Activated CD4-positive, alpha-beta T cell treated with anti-CD3 and anti-CD28 coated beads for 36 hours (primary cell): ENCODE results near the gene TREML2. TPM values are rescaled to one million over a fixed set of nuclear protein-coding genes. Genes with fewer than 3 reads are reported as not detected.

Experiments used
- total RNA-seq, 2 experiments: library from RNA; stranded (reverse); gene quantifications; one replicate each; pipeline ENCODE4 v1.2.3, GENCODE V29; 2021

TREML2 gene
- total RNA-seq, 2 experiments from 2014 or later: 7.1 to 8.2 TPM

Other genes starting within 250 kb of the TREML2 start
- gene UNC5CL, start 161.9 kb downstream of the TREML2 start, total RNA-seq: 1 to 10 TPM; 1.8 to 1.9 TPM
- gene TSPO2, start 158.7 kb downstream of the TREML2 start, total RNA-seq: not detected
- gene APOBEC2, start 147.9 kb downstream of the TREML2 start, total RNA-seq: not detected
- 10 to 100 TPM; 35.3 to 45.1 TPM for gene OARD1, start 128.8 kb downstream of the TREML2 start, total RNA-seq
- 10 to 100 TPM; 31.5 to 38.2 TPM for gene NFYA, start 128.2 kb downstream of the TREML2 start, total RNA-seq
- not detected for gene TREML1, start 46.8 kb downstream of the TREML2 start, total RNA-seq
- gene TREM2, start 38.0 kb downstream of the TREML2 start, total RNA-seq: not detected
- gene TREML4, start 27.2 kb upstream of the TREML2 start, total RNA-seq: not detected
- under 1 TPM; 0.62 to 0.86 TPM for gene TREM1, start 85.5 kb upstream of the TREML2 start, total RNA-seq
- not detected for gene NCR2, start 134.5 kb upstream of the TREML2 start, total RNA-seq